ENCODE data around the gene CST9L.

The CST9L gene

DNA sequence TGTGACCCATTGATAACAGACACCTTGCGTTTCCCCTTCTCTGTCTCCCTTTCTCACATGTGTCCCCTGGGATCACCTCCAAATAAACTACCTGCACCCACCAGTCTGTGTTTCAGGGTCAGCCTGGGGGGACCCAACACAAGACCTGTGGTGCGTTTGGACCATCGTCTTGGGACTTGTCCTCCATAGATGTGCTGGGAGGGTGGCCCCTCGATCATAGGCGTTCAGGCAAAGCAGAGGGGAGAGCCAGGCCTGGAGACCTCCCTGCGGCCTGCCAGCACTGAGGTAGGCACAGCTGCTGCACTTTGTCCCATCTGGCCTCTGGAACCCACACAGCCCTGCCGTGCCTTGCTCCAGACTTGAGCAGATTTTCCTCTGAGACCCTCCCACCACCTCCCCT lies 19.3 kb upstream of the CST9L start:
- TF ChIP-seq, protein P1, sequence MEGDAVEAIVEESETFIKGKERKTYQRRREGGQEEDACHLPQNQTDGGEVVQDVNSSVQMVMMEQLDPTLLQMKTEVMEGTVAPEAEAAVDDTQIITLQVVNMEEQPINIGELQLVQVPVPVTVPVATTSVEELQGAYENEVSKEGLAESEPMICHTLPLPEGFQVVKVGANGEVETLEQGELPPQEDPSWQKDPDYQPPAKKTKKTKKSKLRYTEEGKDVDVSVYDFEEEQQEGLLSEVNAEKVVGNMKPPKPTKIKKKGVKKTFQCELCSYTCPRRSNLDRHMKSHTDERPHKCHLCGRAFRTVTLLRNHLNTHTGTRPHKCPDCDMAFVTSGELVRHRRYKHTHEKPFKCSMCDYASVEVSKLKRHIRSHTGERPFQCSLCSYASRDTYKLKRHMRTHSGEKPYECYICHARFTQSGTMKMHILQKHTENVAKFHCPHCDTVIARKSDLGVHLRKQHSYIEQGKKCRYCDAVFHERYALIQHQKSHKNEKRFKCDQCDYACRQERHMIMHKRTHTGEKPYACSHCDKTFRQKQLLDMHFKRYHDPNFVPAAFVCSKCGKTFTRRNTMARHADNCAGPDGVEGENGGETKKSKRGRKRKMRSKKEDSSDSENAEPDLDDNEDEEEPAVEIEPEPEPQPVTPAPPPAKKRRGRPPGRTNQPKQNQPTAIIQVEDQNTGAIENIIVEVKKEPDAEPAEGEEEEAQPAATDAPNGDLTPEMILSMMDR (IDR thresholded peaks at IDR 0.05; ENCODE audit: low read depth, low read length, missing control alignments): no peak
- DNase-seq (ENCODE audit: low read depth): no peak
- no peak overlapping the region for H3K4me3 ChIP-seq (ENCODE audit: low read depth, low read length)

DNA sequence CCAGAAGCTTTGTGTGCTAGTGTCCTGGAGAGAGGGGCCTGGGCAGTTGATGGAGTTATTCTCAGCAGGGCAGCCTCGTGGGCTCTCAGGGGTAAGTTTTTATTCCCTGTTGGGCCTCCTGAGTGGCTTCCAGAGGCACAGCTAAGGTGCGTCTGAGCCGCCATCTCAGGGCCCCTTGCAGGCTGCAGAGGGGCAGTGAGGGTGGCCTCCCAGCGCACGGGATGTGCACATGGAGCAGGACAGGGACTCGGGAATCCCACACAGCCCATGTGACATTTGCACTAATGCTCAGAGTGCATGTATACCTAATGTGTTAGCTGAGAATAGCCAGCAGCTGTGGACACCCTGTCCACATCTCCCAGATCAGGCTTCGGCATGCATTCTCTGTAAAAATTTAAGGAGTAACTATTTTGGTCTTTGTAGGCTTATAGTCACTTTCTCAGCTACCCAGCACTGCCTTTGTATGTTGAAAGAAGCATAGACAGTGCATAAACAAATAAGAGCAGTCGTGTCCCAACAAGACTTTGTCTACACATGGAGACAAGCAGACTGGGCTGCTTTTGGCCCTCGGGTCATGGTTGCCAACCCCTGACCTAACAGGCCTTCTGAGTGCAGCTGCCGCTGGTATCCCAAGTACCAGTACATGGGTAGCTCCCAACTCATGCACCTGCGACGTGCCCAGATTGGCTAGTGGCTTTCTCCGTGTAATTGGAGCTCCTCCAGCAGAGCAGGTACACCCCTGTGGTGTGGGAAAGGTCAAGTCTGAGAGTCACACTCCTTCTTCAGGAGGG lies 18.6 kb upstream of the CST9L start:
- no peak for DNase-seq (ENCODE audit: low read depth)
- H3K4me3 ChIP-seq (ENCODE audit: low read depth, low read length): no peak overlapping the region
- TF ChIP-seq, protein P1 (IDR thresholded peaks at IDR 0.05; ENCODE audit: low read depth, low read length, missing control alignments): no peak

DNA sequence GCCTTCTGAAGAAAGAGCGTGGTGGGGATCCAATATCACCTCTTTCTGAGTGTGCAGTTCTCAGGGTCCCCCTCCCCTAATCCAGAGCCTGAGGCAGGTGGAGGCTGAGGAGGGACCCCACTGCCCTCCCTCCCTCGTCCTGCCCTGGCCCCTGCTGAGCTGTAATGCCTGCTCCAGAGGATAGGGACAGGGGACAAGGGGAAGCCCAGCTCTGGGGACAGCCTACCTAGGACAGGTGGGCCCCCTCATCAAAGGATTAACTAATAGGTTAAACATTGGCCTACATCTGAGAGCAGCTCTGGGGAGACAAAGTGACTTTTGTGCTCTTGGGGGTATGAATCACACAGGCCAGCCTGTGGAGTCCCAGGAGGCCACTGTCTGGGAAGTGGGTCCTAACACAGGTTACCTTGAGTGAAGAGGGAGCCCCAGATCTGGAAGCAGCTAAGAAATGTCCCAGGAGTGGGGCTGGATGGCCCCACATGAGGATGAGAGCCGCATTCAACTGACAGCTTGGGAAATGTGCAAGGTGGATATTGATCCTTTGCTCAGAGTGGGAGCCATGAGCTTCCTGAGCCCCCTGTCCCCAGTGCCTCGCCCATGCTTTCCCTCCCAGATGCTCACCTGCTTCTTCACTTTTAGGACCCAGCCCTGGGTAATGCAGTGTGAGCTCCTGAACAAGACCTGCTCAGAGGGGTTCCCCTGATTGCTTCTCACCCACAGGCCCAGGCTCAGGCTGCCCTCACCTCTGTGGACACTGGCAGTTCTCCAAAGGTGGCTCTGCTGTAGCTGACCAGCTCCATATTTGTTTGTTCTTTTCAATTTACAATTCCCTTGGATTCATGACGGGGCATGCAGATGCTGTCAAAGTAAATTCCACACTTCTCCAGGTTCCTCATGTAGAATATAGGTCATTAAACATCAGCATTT lies 17.8 kb upstream of the CST9L start:
- H3K4me3 ChIP-seq (ENCODE audit: low read depth, low read length): no peak overlapping the region
- DNase-seq (ENCODE audit: low read depth): no peak
- TF ChIP-seq, protein P1 (IDR thresholded peaks at IDR 0.05; ENCODE audit: low read depth, low read length, missing control alignments): no peak

DNA sequence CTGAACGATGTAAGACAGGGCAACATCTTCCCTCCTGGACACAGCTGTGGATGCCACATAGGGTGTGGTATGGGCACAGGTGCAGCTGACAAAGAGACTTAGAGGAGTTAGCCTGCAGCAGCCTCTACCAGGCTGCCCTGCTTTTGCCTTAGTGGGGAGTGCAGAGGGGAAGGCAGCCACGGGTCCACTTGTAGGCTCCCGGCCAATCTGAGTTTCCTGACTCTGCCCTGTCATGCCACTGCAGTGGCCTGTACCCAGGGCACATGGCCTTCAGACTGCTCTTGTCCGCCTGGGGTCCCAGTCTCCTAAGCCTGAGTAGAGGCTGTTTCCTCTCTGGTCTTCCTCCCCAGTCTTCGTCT lies 17.1 kb upstream of the CST9L start:
- TF ChIP-seq, protein P1 (IDR thresholded peaks at IDR 0.05; ENCODE audit: low read depth, low read length, missing control alignments): no peak
- DNase-seq (ENCODE audit: low read depth): no peak
- no peak overlapping the region for H3K4me3 ChIP-seq (ENCODE audit: low read depth, low read length)

DNA sequence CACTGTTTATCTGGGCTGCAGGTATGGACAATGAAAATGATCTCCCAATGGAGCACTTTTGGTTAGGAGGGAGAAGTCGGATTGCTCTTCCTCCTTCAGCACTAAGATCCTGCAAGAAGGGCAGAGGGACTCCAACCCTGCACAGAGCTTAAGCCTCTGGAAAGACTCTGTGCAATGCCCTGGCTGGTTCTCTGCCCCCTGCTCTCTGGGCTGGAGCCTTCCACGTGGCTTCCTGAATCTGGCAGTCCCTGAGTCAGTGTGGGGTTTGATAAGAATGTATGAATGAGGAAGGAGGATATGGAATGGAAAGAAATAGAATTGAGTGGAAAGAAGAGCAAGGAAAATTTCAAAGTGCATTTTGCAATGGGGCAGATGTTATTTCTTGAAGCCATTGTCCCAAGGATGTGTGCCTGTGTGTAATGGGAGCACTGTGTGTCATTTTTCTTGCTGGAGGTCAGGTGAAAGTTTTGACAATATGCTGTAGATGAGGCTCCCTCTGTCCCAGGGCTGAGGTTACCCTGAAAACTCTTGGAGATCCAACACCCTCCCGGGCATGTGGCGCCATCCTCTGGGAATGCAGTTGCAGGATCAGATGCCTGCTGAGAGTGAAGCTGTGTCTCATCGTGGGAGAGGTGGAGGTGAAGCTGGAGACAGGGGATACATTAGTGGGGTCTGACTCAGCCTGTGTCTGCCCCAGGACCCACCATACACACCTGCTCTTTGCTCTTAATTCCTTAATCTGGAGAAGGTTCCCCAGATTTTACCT lies 16.3 kb upstream of the CST9L start:
- no peak for DNase-seq (ENCODE audit: low read depth)
- TF ChIP-seq, protein P1 (IDR thresholded peaks at IDR 0.05; ENCODE audit: low read depth, low read length, missing control alignments): no peak
- no peak overlapping the region for H3K4me3 ChIP-seq (ENCODE audit: low read depth, low read length)

DNA sequence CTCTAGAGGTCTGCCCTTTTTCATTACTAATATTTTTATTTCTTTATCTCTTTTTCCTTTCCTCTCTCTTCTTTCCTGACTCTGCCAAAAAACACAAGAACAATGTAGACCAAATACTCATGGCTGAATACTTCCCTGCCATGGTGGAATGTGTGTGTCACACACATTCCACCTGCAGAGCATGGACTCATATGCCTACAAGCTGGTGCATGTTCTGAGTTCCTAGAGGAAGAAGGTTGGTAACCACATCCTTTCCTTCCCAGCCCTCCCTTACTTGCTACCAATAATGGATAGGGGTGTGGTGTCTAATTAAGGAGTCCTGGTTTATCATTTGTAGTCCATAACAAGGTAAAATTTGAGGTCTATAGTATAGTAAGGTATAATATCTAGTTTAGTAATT lies 15.2 kb upstream of the CST9L start:
- no peak overlapping the region for H3K4me3 ChIP-seq (ENCODE audit: low read depth, low read length)
- TF ChIP-seq, protein P1 (IDR thresholded peaks at IDR 0.05; ENCODE audit: low read depth, low read length, missing control alignments): no peak
- no peak for DNase-seq (ENCODE audit: low read depth)

Data from GM12864 (cell line).